HUES48 (cell line): ENCODE measurements around the gene TAB2.

Experiments
- H3K27ac ChIP-seq: one replicate; pipeline ENCODE4 v1.7.0; 2013; ENCODE audit warnings: low read depth, low read length, inconsistent platforms
- H3K27me3 ChIP-seq: 2 replicates; pipeline ENCODE4 v1.6.1; 2013; ENCODE audit warnings: mild to moderate bottlenecking, low read length; ENCODE audit not compliant: control insufficient read depth, insufficient read depth
- H3K36me3 ChIP-seq: 2 replicates; pipeline ENCODE4 v1.6.1; 2013; ENCODE audit warnings: low read length; ENCODE audit not compliant: control insufficient read depth, insufficient read depth
- H3K4me1 ChIP-seq: 2 replicates; pipeline ENCODE4 v1.6.1; 2013; ENCODE audit warnings: mild to moderate bottlenecking, low read length; ENCODE audit not compliant: control insufficient read depth, insufficient read depth
- H3K4me3 ChIP-seq: 2 replicates; pipeline ENCODE4 v1.5.1; 2013; ENCODE audit warnings: mild to moderate bottlenecking, low read depth, low read length
- H3K9ac ChIP-seq: 2 replicates; pipeline ENCODE4 v1.6.1; 2013; ENCODE audit warnings: mild to moderate bottlenecking, low read depth, low read length, moderate library complexity
- H3K9me3 ChIP-seq: 2 replicates; pipeline ENCODE4 v1.6.1; 2013; ENCODE audit warnings: low read length; ENCODE audit not compliant: control insufficient read depth, insufficient read depth

Gene TAB2

GRCh38 chr6:149368065-149368464, 50.6 kb downstream of the TAB2 start:
- Histone ChIP-seq H3K36me3 (peaks cover 14% of the 10 kb centered on the region), H3K27me3 (no peaks in the 10 kb centered on the region), H3K9ac (no peak overlapping the region), H3K4me1 (peaks cover 18% of the 10 kb centered on the region), H3K4me3 (no peak overlapping the region), H3K9me3 (no peaks in the 10 kb centered on the region), H3K27ac (no peak overlapping the region)

- H3K4me3 ChIP-seq = no peak overlapping the region
- H3K27me3 ChIP-seq = no peaks in the 10 kb centered on the region
- H3K36me3 ChIP-seq = peaks cover 21% of the 10 kb centered on the region
- H3K27ac ChIP-seq = no peak overlapping the region
- H3K9ac ChIP-seq = no peak overlapping the region
- H3K9me3 ChIP-seq = no peaks in the 10 kb centered on the region
- 0 out of 2 replicates have a peak, but pooled peaks cover 1% of the 10 kb centered on the region for H3K4me1 ChIP-seq
Observed at GRCh38 chr6:149371154-149371553, 53.6 kb downstream of the TAB2 start.

DNA sequence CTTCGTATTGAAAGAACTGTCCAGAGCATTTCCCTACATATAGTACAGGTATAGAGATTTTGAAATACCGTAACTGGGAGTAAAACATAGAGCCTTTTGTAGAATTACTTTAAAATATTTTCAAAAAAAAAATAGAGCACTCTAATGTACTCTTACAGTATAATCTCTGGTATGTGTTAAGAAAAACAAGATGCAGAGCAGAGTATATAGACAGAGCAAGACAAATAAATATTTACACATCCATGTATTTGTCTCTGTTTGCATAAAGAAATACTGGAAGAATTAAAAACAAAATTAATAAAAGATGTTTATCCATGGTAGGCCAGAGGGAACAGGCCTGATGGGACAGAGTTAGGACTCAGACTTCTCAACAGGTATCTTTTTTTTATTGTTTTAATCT, 54.5 kb downstream of the TAB2 start:
- Histone ChIP-seq H3K27me3 (no peaks in the 10 kb centered on the region), H3K4me1 (no peaks in the 10 kb centered on the region), H3K4me3 (no peak overlapping the region), H3K36me3 (peaks cover 21% of the 10 kb centered on the region), H3K9ac (no peak overlapping the region), H3K9me3 (no peaks in the 10 kb centered on the region), H3K27ac (no peak overlapping the region)

- Histone ChIP-seq H3K9ac (no peak overlapping the region), H3K9me3 (no peaks in the 10 kb centered on the region), H3K27ac (no peak overlapping the region), H3K4me1 (no peaks in the 10 kb centered on the region), H3K27me3 (no peaks in the 10 kb centered on the region), H3K36me3 (peaks cover 31% of the 10 kb centered on the region), H3K4me3 (no peak overlapping the region)
Observed at GRCh38 chr6:149373511-149373910, 56.0 kb downstream of the TAB2 start.

- Histone ChIP-seq H3K9ac (no peak overlapping the region), H3K4me1 (no peaks in the 10 kb centered on the region), H3K27ac (no peak overlapping the region), H3K36me3 (peaks cover 52% of the 10 kb centered on the region), H3K27me3 (no peaks in the 10 kb centered on the region), H3K4me3 (no peak overlapping the region), H3K9me3 (no peaks in the 10 kb centered on the region)
Observed at GRCh38 chr6:149379977-149380376, 62.5 kb downstream of the TAB2 start.

DNA sequence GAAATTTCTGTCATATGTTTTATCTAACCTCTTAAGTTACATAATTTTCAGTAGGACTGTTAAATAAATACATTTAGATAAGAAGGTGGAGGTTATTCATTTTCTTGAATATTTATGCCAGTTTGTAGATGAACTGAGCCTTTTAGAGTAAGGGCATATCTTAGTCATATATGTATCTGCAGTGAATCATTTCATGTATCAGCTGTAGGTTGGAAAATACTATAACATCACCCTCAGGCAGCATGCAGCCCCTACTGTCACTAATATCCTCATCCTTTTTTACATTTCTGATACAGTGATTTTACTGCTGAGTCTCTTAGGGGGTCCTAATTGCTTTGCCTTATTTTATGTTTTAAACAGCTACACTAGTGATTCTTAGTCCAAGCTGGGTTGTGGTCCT, 63.0 kb downstream of the TAB2 start:
- H3K4me3 ChIP-seq = no peak overlapping the region
- H3K36me3 ChIP-seq = peaks cover 57% of the 10 kb centered on the region
- H3K27ac ChIP-seq = no peak overlapping the region
- H3K27me3 ChIP-seq = no peaks in the 10 kb centered on the region
- H3K4me1 ChIP-seq = no peaks in the 10 kb centered on the region
- H3K9ac ChIP-seq = no peak overlapping the region
- H3K9me3 ChIP-seq = no peaks in the 10 kb centered on the region

DNA sequence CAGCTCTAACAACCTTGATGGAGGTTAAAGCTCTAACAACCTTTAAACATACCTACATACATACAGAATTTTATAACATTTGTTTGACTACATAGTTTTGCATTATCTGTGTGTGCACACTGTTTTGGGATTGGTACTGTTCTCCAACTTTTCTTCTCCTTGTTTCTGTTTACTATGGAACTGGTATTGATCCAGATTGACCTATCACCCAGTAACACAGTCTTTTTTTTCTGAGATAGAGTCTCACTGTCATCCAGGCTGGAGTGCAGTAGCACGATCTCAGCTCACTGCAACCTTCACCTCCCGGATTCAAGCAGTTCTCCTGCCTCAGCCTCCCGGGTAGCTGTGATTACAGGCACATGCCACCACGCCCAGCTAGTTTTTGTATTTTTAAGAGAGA, 65.9 kb downstream of the TAB2 start:
- Histone ChIP-seq H3K4me3 (no peak overlapping the region), H3K27me3 (no peaks in the 10 kb centered on the region), H3K27ac (no peak overlapping the region), H3K9ac (no peak overlapping the region), H3K4me1 (no peaks in the 10 kb centered on the region), H3K36me3 (peaks cover 53% of the 10 kb centered on the region), H3K9me3 (no peaks in the 10 kb centered on the region)

DNA sequence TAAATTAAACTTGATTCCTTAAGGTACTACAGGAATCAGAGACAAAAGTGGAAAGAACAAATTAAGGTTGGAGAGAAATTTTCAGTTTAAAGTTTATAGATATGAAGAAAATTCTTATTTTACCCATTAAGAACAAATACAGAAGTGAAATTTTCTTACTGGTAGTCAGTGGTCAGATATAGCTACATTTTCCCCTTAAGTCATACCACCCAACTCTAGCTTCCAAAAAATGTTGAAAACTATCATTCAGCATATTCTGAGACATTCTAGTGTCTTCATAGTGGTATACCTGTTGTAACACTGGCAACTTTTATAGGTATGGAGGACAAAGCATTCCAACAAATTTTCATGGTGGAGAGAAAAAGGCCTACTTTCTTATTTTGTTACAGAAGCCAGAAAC, 67.0 kb downstream of the TAB2 start:
- Histone ChIP-seq H3K4me1 (no peaks in the 10 kb centered on the region), H3K9me3 (no peaks in the 10 kb centered on the region), H3K9ac (no peak overlapping the region), H3K4me3 (no peak overlapping the region), H3K27ac (no peak overlapping the region), H3K27me3 (no peaks in the 10 kb centered on the region), H3K36me3 (peaks cover 42% of the 10 kb centered on the region)

GRCh38 chr6:149385998-149386646, 68.6 kb downstream of the TAB2 start:
- H3K9ac ChIP-seq = no peak overlapping the region
- H3K36me3 ChIP-seq = peaks cover 31% of the 10 kb centered on the region
- H3K4me3 ChIP-seq = no peak overlapping the region
- H3K4me1 ChIP-seq = no peaks in the 10 kb centered on the region
- H3K27me3 ChIP-seq = no peaks in the 10 kb centered on the region
- H3K9me3 ChIP-seq = no peaks in the 10 kb centered on the region
- no peak overlapping the region for H3K27ac ChIP-seq

- Histone ChIP-seq H3K4me3 (no peak overlapping the region), H3K36me3 (peaks cover 24% of the 10 kb centered on the region), H3K27me3 (no peaks in the 10 kb centered on the region), H3K9me3 (no peaks in the 10 kb centered on the region), H3K27ac (no peak overlapping the region), H3K9ac (no peak overlapping the region), H3K4me1 (no peaks in the 10 kb centered on the region)
Observed at GRCh38 chr6:149387779-149388512, 70.4 kb downstream of the TAB2 start.

DNA sequence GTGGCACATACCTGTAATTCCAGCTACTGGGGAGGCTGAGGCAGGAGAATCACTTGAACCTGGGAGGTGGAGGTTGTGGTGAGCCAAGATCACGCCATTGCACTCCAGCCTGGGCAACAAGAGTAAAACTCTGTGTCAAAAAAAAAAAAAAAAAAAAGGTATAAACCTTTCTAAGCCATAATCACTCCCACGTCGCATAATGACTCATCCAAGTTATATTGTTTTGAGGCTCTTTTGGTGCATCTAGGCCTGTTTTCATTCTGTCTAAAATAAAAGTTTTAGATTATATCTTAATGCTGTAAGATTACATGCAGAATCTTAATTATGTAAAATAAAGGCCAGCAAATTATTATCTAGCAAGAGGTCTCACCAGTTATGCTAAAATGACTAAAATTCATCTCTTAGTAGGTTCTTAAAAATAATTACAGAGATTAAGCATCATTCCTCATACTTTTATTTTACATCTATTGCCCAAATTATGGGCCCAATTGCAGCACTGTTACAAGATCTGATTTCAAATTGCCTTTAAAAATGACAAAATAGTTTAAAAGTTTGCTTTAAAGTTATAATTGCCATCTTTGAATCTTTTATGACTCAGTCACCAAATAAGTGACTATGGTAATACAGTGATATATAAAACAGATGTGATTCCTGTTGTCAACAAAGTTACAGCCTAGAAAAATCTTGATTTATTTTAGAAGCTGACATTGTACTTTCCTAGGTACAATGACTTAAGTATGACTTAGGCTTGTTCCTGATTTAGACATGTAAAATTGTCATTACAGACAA, 72.2 kb downstream of the TAB2 start:
- Histone ChIP-seq H3K27ac (no peak overlapping the region), H3K4me1 (0 out of 2 replicates have a peak, but pooled peaks cover under 1% of the 10 kb centered on the region), H3K9ac (no peak overlapping the region), H3K27me3 (no peaks in the 10 kb centered on the region), H3K4me3 (no peak overlapping the region), H3K36me3 (peaks cover 17% of the 10 kb centered on the region), H3K9me3 (no peaks in the 10 kb centered on the region)
